GM12891 (cell line): ENCODE measurements around the gene MYO5B.

ENCODE experiments used
- POLR2A ChIP-seq: IDR thresholded peaks from 2 replicates; pipeline ENCODE4 v1.6.1; 2011; ENCODE audit warnings: low read depth, low read length, control low read depth
- POLR2AphosphoS5 ChIP-seq: IDR thresholded peaks from 2 replicates; pipeline ENCODE4 v1.6.1; 2011; ENCODE audit warnings: low read depth, low read length, control low read depth
- TAF1 ChIP-seq: IDR thresholded peaks from 2 replicates; pipeline ENCODE4 v1.6.1; 2011; ENCODE audit warnings: low read depth, low read length, control low read depth

DNA sequence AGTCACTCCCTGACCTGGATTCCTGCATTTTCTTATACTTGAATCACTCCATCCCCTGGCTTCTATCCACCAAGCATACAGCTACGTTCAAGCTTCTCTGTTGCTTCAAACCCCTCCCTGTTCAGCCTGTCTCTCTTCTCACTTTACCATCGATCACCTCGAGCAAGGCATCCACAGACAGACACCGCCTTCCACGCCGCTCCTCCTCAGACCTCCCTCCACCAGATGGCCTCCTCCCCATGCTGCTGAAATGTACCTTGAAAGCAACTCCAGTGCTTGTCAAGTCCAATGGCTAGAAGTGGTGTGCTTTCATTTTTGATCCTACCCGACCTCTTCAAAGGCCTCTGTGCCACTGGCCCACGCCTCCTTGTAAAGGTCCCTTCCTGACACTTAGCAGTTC is 250.3 kb downstream of the MYO5B start:
- TF ChIP-seq POLR2AphosphoS5 (no peak), POLR2A (no peak), TAF1 (no peak)
